ENCODE data around the gene WDR93.

WDR93 gene

GRCh38 chr15:89723031-89723430, 32.4 kb downstream of the WDR93 start (continued):
- TF ChIP-seq ZNF404 (tag by site-specific recombination; IDR thresholded peaks at IDR 0.05) (0 out of 2 replicates have a peak, but pooled peaks have one; percentile 43), ZNF274 (IDR thresholded peaks at IDR 0.05; ENCODE audit: low read length) (no peak), ZNF274 (tag by site-specific recombination; IDR thresholded peaks at IDR 0.05; ENCODE audit: borderline replicate concordance) (no peak)

GRCh38 chr15:89724621-89725020, 34.0 kb downstream of the WDR93 start:
- ChIA-PET POLR2A (no interaction called here), CTCF (interaction anchor here (0.6 to 1.0 kb wide), 3 partner anchors 22 to 344 kb away, joined by 3 to 4 read pairs (median 3); no protein-coding TSS in a partner anchor)
- Histone ChIP-seq H3K27ac (ENCODE audit: extremely low read depth, low read depth, low read length) (no peak overlapping the region), H3K4me3 (ENCODE audit: low read depth, low read length) (no peak overlapping the region), H3K36me3 (ENCODE audit: control insufficient read depth in 2 of 2, insufficient read depth in 1 of 2, low read length in 2 of 2) (no peaks in the 10 kb centered on the region), H3K4me1 (ENCODE audit: control insufficient read depth, insufficient read depth, low read length) (no peaks in the 10 kb centered on the region), H3K9me3 (ENCODE audit: control insufficient read depth, insufficient read depth, low read depth, low read length) (no peaks in the 10 kb centered on the region)
- no peak for TF ChIP-seq ZNF621 (tag by site-specific recombination; IDR thresholded peaks at IDR 0.05)
- TF ChIP-seq ZNF184 (tag by site-specific recombination; IDR thresholded peaks at IDR 0.05): peak; percentile 99

DNA sequence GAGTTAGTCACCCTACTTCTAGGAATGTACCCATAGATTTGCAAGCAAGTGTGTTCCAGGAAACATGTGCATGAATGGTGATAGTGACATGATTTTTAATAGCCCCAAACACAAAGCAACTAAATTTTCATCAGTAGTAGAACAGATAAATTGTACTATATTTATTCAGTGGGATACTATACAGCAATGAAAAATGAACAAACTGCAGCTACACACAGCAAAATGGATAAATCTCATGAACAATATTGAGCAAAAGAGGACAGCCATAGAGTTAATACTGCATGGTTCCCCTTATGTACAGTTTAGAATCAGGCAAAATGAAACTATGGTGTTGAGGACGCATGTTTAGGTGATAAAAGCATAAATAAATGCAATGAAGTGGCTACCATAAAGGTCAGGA, 34.5 kb downstream of the WDR93 start:
- H3K4me1 ChIP-seq (ENCODE audit: control insufficient read depth, insufficient read depth, low read length): no peaks in the 10 kb centered on the region
- no peaks in the 10 kb centered on the region for H3K36me3 ChIP-seq (ENCODE audit: control insufficient read depth in 2 of 2, insufficient read depth in 1 of 2, low read length in 2 of 2)
- ChIA-PET POLR2A (no interaction called here), CTCF (interaction anchor here (0.5 to 0.7 kb wide), 3 partner anchors 12 to 150 kb away, joined by 3 read pairs; no protein-coding TSS in a partner anchor)
- H3K27ac ChIP-seq (ENCODE audit: extremely low read depth, low read depth, low read length): no peak overlapping the region
- no peaks in the 10 kb centered on the region for H3K9me3 ChIP-seq (ENCODE audit: control insufficient read depth, insufficient read depth, low read depth, low read length)
- H3K4me3 ChIP-seq (ENCODE audit: low read depth, low read length): no peak overlapping the region
- TF ChIP-seq ZNF366 (tag by site-specific recombination; conservative IDR thresholded peaks at IDR 0.05) (no peak), ZNF10 (tag by site-specific recombination; IDR thresholded peaks at IDR 0.05) (no peak), ZNF146 (tag by site-specific recombination; IDR thresholded peaks at IDR 0.05) (peak; percentile 55; the same call in 1 of the 2 replicates)

DNA sequence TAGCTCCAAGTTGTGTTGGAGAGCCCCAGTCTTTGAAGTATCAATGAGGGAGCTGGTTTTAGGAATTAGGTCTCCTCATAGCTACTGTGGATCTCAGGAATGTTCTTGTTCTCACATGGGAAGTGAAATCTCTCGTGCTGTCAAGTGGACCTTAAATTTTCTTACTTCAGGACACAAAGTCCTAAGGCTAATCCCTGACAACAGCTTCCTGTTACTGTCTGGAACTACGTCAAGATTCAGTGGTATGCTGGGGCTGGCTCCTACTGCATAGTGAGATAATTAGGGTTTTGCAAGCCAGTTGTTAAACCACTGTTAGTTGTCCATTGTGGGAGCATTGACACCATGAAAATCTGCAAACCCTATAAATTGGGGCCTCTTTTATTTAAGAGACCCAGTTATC, 37.6 kb downstream of the WDR93 start:
- H3K4me3 ChIP-seq (ENCODE audit: low read depth, low read length): no peak overlapping the region
- no peak overlapping the region for H3K27ac ChIP-seq (ENCODE audit: extremely low read depth, low read depth, low read length)
- ChIA-PET CTCF (interaction anchor here (0.8 to 2.5 kb wide), 5 partner anchors 9 to 161 kb away, joined by 3 to 10 read pairs (median 5); no protein-coding TSS in a partner anchor), POLR2A (no interaction called here)
- H3K9me3 ChIP-seq (ENCODE audit: control insufficient read depth, insufficient read depth, low read depth, low read length): no peaks in the 10 kb centered on the region
- H3K4me1 ChIP-seq (ENCODE audit: control insufficient read depth, insufficient read depth, low read length): no peaks in the 10 kb centered on the region
- no peaks in the 10 kb centered on the region for H3K36me3 ChIP-seq (ENCODE audit: control insufficient read depth in 2 of 2, insufficient read depth in 1 of 2, low read length in 2 of 2)
- TF ChIP-seq TCF7L2 (IDR thresholded peaks at IDR 0.05; ENCODE audit: borderline replicate concordance, low read depth, low read length) (no peak), ZNF175 (tag by site-specific recombination; IDR thresholded peaks at IDR 0.05) (no peak), ZNF18 (tag by site-specific recombination; IDR thresholded peaks at IDR 0.05) (no peak), ZNF76 (tag by site-specific recombination; IDR thresholded peaks at IDR 0.05; ENCODE audit: borderline replicate concordance, low read depth) (no peak), REST (tag by site-specific recombination; IDR thresholded peaks at IDR 0.05) (no peak), ZNF202 (tag by site-specific recombination; IDR thresholded peaks at IDR 0.05; ENCODE audit: borderline replicate concordance) (no peak), GLIS1 (tag by site-specific recombination; IDR thresholded peaks at IDR 0.05) (no peak), SETDB1 (IDR thresholded peaks at IDR 0.05; ENCODE audit: insufficient read length, low read length) (no peak), ZNF433 (tag by site-specific recombination; IDR thresholded peaks at IDR 0.05; ENCODE audit: low read depth) (no peak), ZNF121 (tag by site-specific recombination; IDR thresholded peaks at IDR 0.05) (no peak), ZBTB21 (tag by site-specific recombination; IDR thresholded peaks at IDR 0.05) (no peak), ZNF600 (tag by site-specific recombination; IDR thresholded peaks at IDR 0.05) (no peak), ZEB2 (tag by site-specific recombination; IDR thresholded peaks at IDR 0.05) (no peak), ZNF2 (tag by site-specific recombination; IDR thresholded peaks at IDR 0.05) (no peak), ZNF221 (tag by site-specific recombination; IDR thresholded peaks at IDR 0.05; ENCODE audit: borderline replicate concordance) (no peak)
- TF ChIP-seq, protein P1, sequence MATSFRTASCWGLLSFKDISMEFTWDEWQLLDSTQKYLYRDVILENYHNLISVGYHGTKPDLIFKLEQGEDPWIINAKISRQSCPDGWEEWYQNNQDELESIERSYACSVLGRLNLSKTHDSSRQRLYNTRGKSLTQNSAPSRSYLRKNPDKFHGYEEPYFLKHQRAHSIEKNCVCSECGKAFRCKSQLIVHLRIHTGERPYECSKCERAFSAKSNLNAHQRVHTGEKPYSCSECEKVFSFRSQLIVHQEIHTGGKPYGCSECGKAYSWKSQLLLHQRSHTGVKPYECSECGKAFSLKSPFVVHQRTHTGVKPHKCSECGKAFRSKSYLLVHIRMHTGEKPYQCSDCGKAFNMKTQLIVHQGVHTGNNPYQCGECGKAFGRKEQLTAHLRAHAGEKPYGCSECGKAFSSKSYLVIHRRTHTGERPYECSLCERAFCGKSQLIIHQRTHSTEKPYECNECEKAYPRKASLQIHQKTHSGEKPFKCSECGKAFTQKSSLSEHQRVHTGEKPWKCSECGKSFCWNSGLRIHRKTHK (tag by site-specific recombination; IDR thresholded peaks at IDR 0.05): no peak
